OCI-LY1 (cell line): ENCODE measurements around the gene ZFYVE9.
A peak's percentile ranks its signal among the peaks of the same experiment; 100 is the strongest.

Experiments
- H2AFZ ChIP-seq: fragments of 200-600 bp; sonication (generic), shearing (Covaris generic); 2 replicates; pipeline ENCODE4 v1.6.0; 2014; ENCODE audit warnings: antibody characterized with exemption, mild to moderate bottlenecking, low read length
- H3F3A ChIP-seq: fragments of 200-600 bp; sonication (generic), shearing (Covaris generic); 2 replicates; pipeline ENCODE4 v1.6.0; 2014; ENCODE audit warnings: mild to moderate bottlenecking, antibody characterized with exemption, low read length, moderate library complexity; ENCODE audit not compliant: insufficient read depth
- H3K27ac ChIP-seq: fragments of 200-600 bp; sonication (generic); 2 replicates; pipeline ENCODE4 v1.5.1; 2014; ENCODE audit warnings: low read length, mixed run types, mild to moderate bottlenecking, low read depth; ENCODE audit not compliant: poor library complexity, severe bottlenecking
- H3K27me3 ChIP-seq: fragments of 200-600 bp; sonication (generic); 2 replicates; pipeline ENCODE4 v1.6.0; 2014; ENCODE audit warnings: antibody characterized with exemption, mild to moderate bottlenecking, low read length, moderate library complexity; ENCODE audit not compliant: insufficient read depth
- H3K36me3 ChIP-seq: fragments of 200-600 bp; sonication (generic); 2 replicates; pipeline ENCODE4 v1.6.1; 2014; ENCODE audit warnings: mild to moderate bottlenecking, antibody characterized with exemption, low read length, moderate library complexity, mixed read lengths; ENCODE audit not compliant: insufficient read depth
- H3K4me1 ChIP-seq: fragments of 200-600 bp; sonication (generic); 2 replicates; pipeline ENCODE4 v1.5.1; 2014; ENCODE audit warnings: mild to moderate bottlenecking, low read length, moderate library complexity; ENCODE audit not compliant: insufficient read depth, severe bottlenecking
- H3K4me2 ChIP-seq: fragments of 200-600 bp; sonication (generic), shearing (Covaris generic); 2 replicates; pipeline ENCODE4 v1.6.1; 2014; ENCODE audit warnings: low read length
- H3K4me3 ChIP-seq: fragments of 200-600 bp; sonication (generic); 2 replicates; pipeline ENCODE4 v1.5.1; 2014; ENCODE audit warnings: low read length, low read depth, mild to moderate bottlenecking, mixed read lengths; ENCODE audit not compliant: poor library complexity, severe bottlenecking
- H3K79me2 ChIP-seq: fragments of 200-600 bp; shearing (Covaris generic); 2 replicates; pipeline ENCODE4 v1.6.1; 2016; ENCODE audit warnings: mixed run types, low read length, mixed read lengths; ENCODE audit not compliant: insufficient read depth
- H3K9ac ChIP-seq: fragments of 200-600 bp; sonication (generic), shearing (Covaris generic); 2 replicates; pipeline ENCODE4 v1.6.1; 2014; ENCODE audit warnings: mild to moderate bottlenecking, low read length, mixed read lengths
- H3K9me2 ChIP-seq: fragments of 200-600 bp; sonication (generic), shearing (Covaris generic); 2 replicates; pipeline ENCODE4 v1.6.1; 2014; ENCODE audit warnings: low read depth, mild to moderate bottlenecking, low read length, mixed read lengths
- H3K9me3 ChIP-seq: fragments of 200-600 bp; shearing (Covaris generic); 2 replicates; pipeline ENCODE4 v1.6.1; 2014; ENCODE audit warnings: low read length, mixed read lengths
- H4K20me1 ChIP-seq: fragments of 200-600 bp; sonication (generic), shearing (Covaris generic); 2 replicates; pipeline ENCODE4 v1.6.0; 2016; ENCODE audit warnings: mild to moderate bottlenecking, low read length; ENCODE audit not compliant: insufficient read depth
- EZH2 ChIP-seq: fragments of 200-600 bp; sonication (generic), shearing (Covaris generic); IDR thresholded peaks from 2 replicates; pipeline ENCODE4 v1.8.0; 2017; ENCODE audit warnings: borderline replicate concordance, mixed run types, mild to moderate bottlenecking, antibody characterized with exemption, low read length, moderate library complexity, mixed read lengths
- TF ChIP-seq, protein P1 (sequence below): fragments of 200-600 bp; sonication (generic), shearing (Covaris generic); IDR thresholded peaks from 2 replicates; pipeline ENCODE4 v1.5.1; 2017; ENCODE audit warnings: mild to moderate bottlenecking, antibody characterized with exemption, low read length, moderate library complexity, mixed read lengths

ZFYVE9 gene

DNA sequence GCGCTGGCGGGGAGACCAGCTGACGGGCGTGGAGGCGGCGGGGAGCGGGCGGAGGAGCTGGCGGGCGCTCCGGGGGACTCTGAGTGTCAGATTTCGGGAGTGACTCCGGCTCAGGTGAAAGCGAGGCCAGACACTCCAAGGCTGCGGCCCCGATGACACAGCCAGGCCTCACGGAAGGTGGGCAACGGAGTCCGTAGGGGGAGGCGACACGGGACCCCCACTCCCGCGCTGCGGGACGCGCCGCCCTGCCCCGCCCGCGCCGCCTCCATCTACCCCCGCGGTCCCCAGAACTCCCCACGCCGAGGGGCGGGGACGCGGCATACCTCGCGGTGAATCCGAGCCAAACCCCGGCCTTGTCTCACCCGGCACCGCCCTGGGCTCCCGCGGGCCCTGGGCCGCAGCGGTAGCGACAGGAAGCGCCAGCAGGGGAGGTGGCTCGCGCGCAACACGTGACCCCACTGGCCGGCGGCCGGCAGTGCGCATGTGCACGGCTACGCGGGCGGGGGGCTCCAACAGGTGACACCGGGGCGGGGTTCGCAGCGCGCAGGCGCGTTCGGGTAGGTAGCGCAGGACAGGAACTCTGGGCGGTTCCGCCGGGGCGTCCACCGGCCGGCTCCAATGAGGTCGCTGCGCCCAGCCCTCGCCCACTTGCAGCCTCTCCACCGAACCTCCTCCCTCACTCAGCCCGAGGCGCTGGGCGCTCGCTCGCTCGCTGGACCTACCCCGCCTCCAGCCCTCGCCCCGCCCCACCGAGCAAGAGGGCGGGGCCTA lies 224.0 kb downstream of the ZFYVE9 start, which contains the start of gene CC2D1B:
CC2D1B (minus strand) TSS at position 460 of the 771 bp plus-strand sequence. CDS start 1,585 bp downstream, outside the sequence.
- Histone ChIP-seq H3K27me3 (no peaks in the 10 kb centered on the region), H3F3A (no peaks in the 10 kb centered on the region), H3K4me3 (peak within 1 kb of the TSS; percentile 78), H3K4me2 (peak within 1 kb of the TSS; percentile 97), H3K36me3 (peaks cover 27% of the 10 kb centered on the region), H2AFZ (peak within 1 kb of the TSS; percentile 77; the same call in 1 of the 2 replicates), H3K4me1 (peaks cover 36% of the 10 kb centered on the region), H3K79me2 (peaks cover 5% of the 10 kb centered on the region; the same call in 1 of the 2 replicates), H3K27ac (peak within 1 kb of the TSS; percentile 65), H3K9ac (peak within 1 kb of the TSS; percentile 85), H3K9me3 (no peaks in the 10 kb centered on the region), H4K20me1 (no peaks in the 10 kb centered on the region), H3K9me2 (no peaks in the 10 kb centered on the region)
- no peak for TF ChIP-seq EZH2
- TF ChIP-seq, protein P1, sequence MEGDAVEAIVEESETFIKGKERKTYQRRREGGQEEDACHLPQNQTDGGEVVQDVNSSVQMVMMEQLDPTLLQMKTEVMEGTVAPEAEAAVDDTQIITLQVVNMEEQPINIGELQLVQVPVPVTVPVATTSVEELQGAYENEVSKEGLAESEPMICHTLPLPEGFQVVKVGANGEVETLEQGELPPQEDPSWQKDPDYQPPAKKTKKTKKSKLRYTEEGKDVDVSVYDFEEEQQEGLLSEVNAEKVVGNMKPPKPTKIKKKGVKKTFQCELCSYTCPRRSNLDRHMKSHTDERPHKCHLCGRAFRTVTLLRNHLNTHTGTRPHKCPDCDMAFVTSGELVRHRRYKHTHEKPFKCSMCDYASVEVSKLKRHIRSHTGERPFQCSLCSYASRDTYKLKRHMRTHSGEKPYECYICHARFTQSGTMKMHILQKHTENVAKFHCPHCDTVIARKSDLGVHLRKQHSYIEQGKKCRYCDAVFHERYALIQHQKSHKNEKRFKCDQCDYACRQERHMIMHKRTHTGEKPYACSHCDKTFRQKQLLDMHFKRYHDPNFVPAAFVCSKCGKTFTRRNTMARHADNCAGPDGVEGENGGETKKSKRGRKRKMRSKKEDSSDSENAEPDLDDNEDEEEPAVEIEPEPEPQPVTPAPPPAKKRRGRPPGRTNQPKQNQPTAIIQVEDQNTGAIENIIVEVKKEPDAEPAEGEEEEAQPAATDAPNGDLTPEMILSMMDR = no peak

DNA sequence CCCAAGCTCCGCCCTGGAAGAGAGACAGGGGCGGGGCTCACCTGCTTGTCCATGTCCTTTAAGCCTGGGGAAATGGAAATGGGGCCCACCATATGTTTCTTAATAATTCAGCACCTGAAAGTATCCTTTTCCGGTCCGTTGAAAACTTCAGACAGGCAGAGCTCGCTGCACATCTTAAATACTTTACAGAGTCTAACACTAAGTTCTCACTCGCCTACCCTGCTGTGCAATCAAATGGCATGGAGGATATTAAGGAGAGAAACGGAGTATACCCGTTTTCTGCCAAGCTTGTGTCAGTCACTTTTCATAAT lies 224.6 kb downstream of the ZFYVE9 start:
- Histone ChIP-seq H3K79me2 (peaks cover 5% of the 10 kb centered on the region; the same call in 1 of the 2 replicates), H3K4me3 (peak overlapping the region; percentile 78), H3K27ac (peak overlapping the region; percentile 65), H3K9me2 (no peaks in the 10 kb centered on the region), H3K27me3 (no peaks in the 10 kb centered on the region), H2AFZ (peak overlapping the region; percentile 77; the same call in 1 of the 2 replicates), H3K4me2 (peak overlapping the region; percentile 66), H3K9me3 (no peaks in the 10 kb centered on the region), H3F3A (no peaks in the 10 kb centered on the region), H3K9ac (peak overlapping the region; percentile 57), H3K4me1 (peaks cover 36% of the 10 kb centered on the region), H3K36me3 (peaks cover 21% of the 10 kb centered on the region), H4K20me1 (no peaks in the 10 kb centered on the region)
- TF ChIP-seq EZH2 = no peak
- TF ChIP-seq, protein P1 = no peak

DNA sequence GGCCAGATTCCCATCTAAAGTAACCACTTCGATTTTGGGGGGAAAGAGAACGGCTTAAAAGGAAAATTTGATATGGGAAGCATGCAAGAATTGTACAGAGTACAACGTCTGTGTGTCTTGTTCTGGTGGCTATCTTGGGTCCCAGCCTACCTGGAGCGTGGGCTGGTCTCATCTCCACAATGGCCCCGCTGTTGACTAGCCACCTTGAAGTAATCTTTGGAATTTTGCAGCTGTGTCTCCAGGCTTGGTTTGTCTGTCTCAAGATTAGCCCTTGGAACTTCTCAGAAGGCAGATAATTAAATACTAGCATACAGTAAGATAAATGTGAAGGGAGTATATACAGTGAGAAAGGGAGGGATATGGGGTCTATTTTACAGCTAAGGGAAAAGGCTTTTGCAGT lies 225.4 kb downstream of the ZFYVE9 start:
- Histone ChIP-seq H4K20me1 (no peaks in the 10 kb centered on the region), H3K9me3 (no peaks in the 10 kb centered on the region), H3K27me3 (no peaks in the 10 kb centered on the region), H3K4me1 (peaks cover 36% of the 10 kb centered on the region), H2AFZ (no peak overlapping the region), H3K36me3 (peaks cover 13% of the 10 kb centered on the region), H3K9ac (no peak overlapping the region), H3K4me2 (no peak overlapping the region; the same call in 1 of the 2 replicates), H3K4me3 (no peak overlapping the region), H3K27ac (peak overlapping the region; percentile 65), H3F3A (no peaks in the 10 kb centered on the region), H3K79me2 (peaks cover 5% of the 10 kb centered on the region; the same call in 1 of the 2 replicates), H3K9me2 (no peaks in the 10 kb centered on the region)
- TF ChIP-seq EZH2 = no peak
- TF ChIP-seq, protein P1 = no peak
